ENCODE results near the gene PCSK2.
A peak's percentile ranks its signal among the peaks of the same experiment; 100 is the strongest.
"Not testable (repeated sequence)": the region's sequence is repeated elsewhere in the genome, so short reads cannot be mapped to it uniquely, and the experiment has no call there.

Gene PCSK2

GRCh38 chr20:17226410-17227218, at the start of gene PCSK2:
PCSK2 (plus strand) TSS chr20:17227040; CDS start chr20:17227306, 266 bp downstream.
- peak; percentile 55 for DNase-seq (ENCODE audit: low spot score)

- no peak for DNase-seq (ENCODE audit: low spot score)
Measured at GRCh38 chr20:17177341-17177740, 49.5 kb upstream of the PCSK2 start.

- no peak for DNase-seq (ENCODE audit: low spot score)
Measured at GRCh38 chr20:17179840-17180239, 47.0 kb upstream of the PCSK2 start.

- no peak for DNase-seq (ENCODE audit: low spot score)
Measured at GRCh38 chr20:17189976-17190695, 36.7 kb upstream of the PCSK2 start.

- DNase-seq (ENCODE audit: low spot score) = no peak
Measured at GRCh38 chr20:17197041-17197440, 29.8 kb upstream of the PCSK2 start.

- no peak for DNase-seq (ENCODE audit: low spot score)
Measured at GRCh38 chr20:17202030-17202429, 24.8 kb upstream of the PCSK2 start.

GRCh38 chr20:17202673-17203072, 24.2 kb upstream of the PCSK2 start:
- no peak for DNase-seq (ENCODE audit: low spot score)

GRCh38 chr20:17205084-17205813, 21.6 kb upstream of the PCSK2 start:
- DNase-seq (ENCODE audit: low spot score) = no peak

GRCh38 chr20:17210387-17210786, 16.5 kb upstream of the PCSK2 start:
- no peak for DNase-seq (ENCODE audit: low spot score)

- no peak for DNase-seq (ENCODE audit: low spot score)
Measured at GRCh38 chr20:17210983-17211382, 15.9 kb upstream of the PCSK2 start.

GRCh38 chr20:17215167-17215566, 11.7 kb upstream of the PCSK2 start:
- no peak for DNase-seq (ENCODE audit: low spot score)

GRCh38 chr20:17219856-17220255, 7.0 kb upstream of the PCSK2 start:
- not testable (repeated sequence) for DNase-seq (ENCODE audit: low spot score)

- no peak for DNase-seq (ENCODE audit: low spot score)
Measured at GRCh38 chr20:17223553-17223952, 3.3 kb upstream of the PCSK2 start.

GRCh38 chr20:17225851-17226409, 910 bp upstream of the PCSK2 start:
- no peak for DNase-seq (ENCODE audit: low spot score)

GRCh38 chr20:17227219-17227575, 357 bp downstream of the PCSK2 start:
- DNase-seq (ENCODE audit: low spot score) = no peak

GRCh38 chr20:17227669-17228623, 1.1 kb downstream of the PCSK2 start:
- peak; percentile 5 for DNase-seq (ENCODE audit: low spot score)

- DNase-seq (ENCODE audit: low spot score) = no peak
Measured at GRCh38 chr20:17228624-17229061, 1.8 kb downstream of the PCSK2 start.

GRCh38 chr20:17229256-17229655, 2.4 kb downstream of the PCSK2 start:
- DNase-seq (ENCODE audit: low spot score) = no peak

- DNase-seq (ENCODE audit: low spot score) = no peak
Measured at GRCh38 chr20:17233626-17234025, 6.8 kb downstream of the PCSK2 start.

- DNase-seq (ENCODE audit: low spot score) = no peak
Measured at GRCh38 chr20:17236766-17237165, 9.9 kb downstream of the PCSK2 start.

- no peak for DNase-seq (ENCODE audit: low spot score)
Measured at GRCh38 chr20:17248224-17248623, 21.4 kb downstream of the PCSK2 start.
